PC-3 (cell line): ENCODE data around the gene ARNT2. TPM values are rescaled to one million over a fixed set of nuclear protein-coding genes. Genes with fewer than 3 reads are reported as not detected.

ENCODE experiments used
- ATAC-seq: fragments of 200-7000 bp; cut with Tn5 transposase; 2 replicates; pipeline ENCODE4 v1.9.1; 2020; ENCODE audit warnings: mild to moderate bottlenecking, moderate library complexity
- BruUV-seq: library from RNA; stranded (reverse); fragments of 400-500 nt; replicated peaks from 2 replicates; lab custom pipeline; 2021; lab: Mats Ljungman, UMichigan
- CTCF ChIA-PET: fragments of 300-600 bp; sonication (Branson Sonifier 250); formaldehyde crosslinking; loops from one replicate; lab custom pipeline; 2022; ENCODE audit warnings: antibody characterized with exemption; lab: Charles Lee
- POLR2A ChIA-PET: fragments of 300-600 bp; sonication (Branson Sonifier 250); formaldehyde crosslinking; loops from one replicate; lab custom pipeline; 2022; ENCODE audit warnings: antibody characterized with exemption; ENCODE audit not compliant: unreplicated experiment; lab: Charles Lee
- DNase-seq: peaks from one replicate; pipeline ENCODE4 v3.0.0-alpha.2; 2015
- H2AFZ ChIP-seq: fragments of 300-600 bp; sonication (generic); 2 replicates; pipeline ENCODE4 v1.6.0; 2016; ENCODE audit warnings: antibody characterized with exemption, low read length
- H3F3A ChIP-seq: fragments of 300-600 bp; sonication (generic); one replicate; pipeline ENCODE4 v1.6.0; 2017; ENCODE audit warnings: antibody characterized with exemption, low read length, control low read depth, mild to moderate bottlenecking; ENCODE audit not compliant: unreplicated experiment
- H3K27ac ChIP-seq: fragments of 300-600 bp; sonication (generic); 2 replicates; pipeline ENCODE4 v1.5.1; 2016; ENCODE audit warnings: mild to moderate bottlenecking, low read length
- H3K27me3 ChIP-seq: fragments of 300-600 bp; sonication (generic); 2 replicates; pipeline ENCODE4 v1.6.1; 2016; ENCODE audit warnings: low read length, mixed read lengths
- H3K36me3 ChIP-seq: fragments of 300-600 bp; sonication (generic); 2 replicates; pipeline ENCODE4 v1.6.1; 2016; ENCODE audit warnings: low read depth, mixed run types, low read length, mixed read lengths
- H3K4me1 ChIP-seq: fragments of 300-600 bp; sonication (generic); 2 replicates; pipeline ENCODE4 v1.5.1; 2016; ENCODE audit warnings: low read length; ENCODE audit not compliant: insufficient read depth
- H3K4me2 ChIP-seq: fragments of 300-600 bp; sonication (generic); 2 replicates; pipeline ENCODE4 v1.6.0; 2016; ENCODE audit warnings: low read length
- H3K4me3 ChIP-seq: fragments of 300-600 bp; sonication (generic); 2 replicates; pipeline ENCODE4 v1.5.1; 2016; ENCODE audit warnings: mild to moderate bottlenecking, low read length, mixed read lengths
- H3K79me2 ChIP-seq: fragments of 300-600 bp; sonication (generic); 2 replicates; pipeline ENCODE4 v1.6.1; 2017; ENCODE audit warnings: low read length, mixed read lengths
- H3K9ac ChIP-seq: fragments of 300-600 bp; sonication (generic); 2 replicates; pipeline ENCODE4 v1.6.0; 2016; ENCODE audit warnings: mild to moderate bottlenecking, low read length
- H3K9me2 ChIP-seq: fragments of 300-600 bp; sonication (generic); replicated peaks from 2 replicates; pipeline ENCODE4 v1.6.1; 2016; ENCODE audit warnings: mixed run types, low read length, mixed read lengths
- H3K9me3 ChIP-seq: fragments of 300-600 bp; sonication (generic); 2 replicates; pipeline ENCODE4 v1.6.1; 2016; ENCODE audit warnings: low read length, mixed read lengths
- H4K20me1 ChIP-seq: fragments of 300-600 bp; sonication (generic); 2 replicates; pipeline ENCODE4 v1.6.1; 2016; ENCODE audit warnings: low read length, mixed read lengths
- CTCF ChIP-seq: fragments of 300-600 bp; sonication (generic); conservative IDR thresholded peaks from 2 replicates; pipeline ENCODE4 v1.5.1; 2017; ENCODE audit warnings: antibody characterized with exemption, low read depth, mild to moderate bottlenecking, low read length
- EZH2 ChIP-seq: fragments of 300-600 bp; sonication (generic); IDR thresholded peaks from one replicate; pipeline ENCODE4 v1.6.1; 2017; ENCODE audit warnings: antibody characterized with exemption, mild to moderate bottlenecking, low read length; ENCODE audit not compliant: unreplicated experiment
- EZH2phosphoT487 ChIP-seq: fragments of 300-600 bp; sonication (generic); IDR thresholded peaks from 2 replicates; pipeline ENCODE4 v1.6.1; 2018; ENCODE audit warnings: mild to moderate bottlenecking, antibody characterized with exemption, low read length, borderline replicate concordance
- intact Hi-C: fragments of 100-400 bp; cut with micrococcal nuclease; formaldehyde crosslinking; loops from 2 replicates; pipeline ENCODE4 v1.9.0; 2023
- total RNA-seq: library from RNA; depleted of rRNA; stranded (reverse); fragments of >200 nt; gene quantifications from 2 replicates; pipeline ENCODE4 v1.2.3, GENCODE V29; 2014

ARNT2 gene
- total RNA-seq, 1 experiment from 2014 or later: 0.11 TPM

- ChIA-PET CTCF (no interaction called here), POLR2A (no interaction called here)
- TF ChIP-seq EZH2phosphoT487: no peak
- no peak for TF ChIP-seq CTCF
- no peak for TF ChIP-seq EZH2
- Histone ChIP-seq H4K20me1 (no peaks in the 10 kb centered on the region), H3K4me3 (no peak overlapping the region), H3K27me3 (no peaks in the 10 kb centered on the region), H3K36me3 (no peaks in the 10 kb centered on the region), H3K9me3 (no peaks in the 10 kb centered on the region), H3K27ac (no peak overlapping the region), H3K9me2 (no peaks in the 10 kb centered on the region), H3F3A (no peaks in the 10 kb centered on the region), H2AFZ (no peak overlapping the region), H3K9ac (no peak overlapping the region), H3K79me2 (no peaks in the 10 kb centered on the region), H3K4me1 (peaks cover 12% of the 10 kb centered on the region), H3K4me2 (no peak overlapping the region)
- no TSS peak for BruUV-seq
- intact Hi-C loops: no loop called here
- DNase-seq (no peak), ATAC-seq (no peak)
Measured at GRCh38 chr15:80450811-80451321, 46.7 kb downstream of the ARNT2 start.

GRCh38 chr15:80452166-80452565 lies 48.0 kb downstream of the ARNT2 start:
- Histone ChIP-seq H3K79me2 (no peaks in the 10 kb centered on the region), H3K27ac (no peak overlapping the region), H4K20me1 (no peaks in the 10 kb centered on the region), H3K4me3 (no peak overlapping the region), H3K36me3 (no peaks in the 10 kb centered on the region), H3K4me2 (no peak overlapping the region), H3F3A (no peaks in the 10 kb centered on the region), H3K27me3 (no peaks in the 10 kb centered on the region), H2AFZ (no peak overlapping the region), H3K9me2 (no peaks in the 10 kb centered on the region), H3K9ac (no peak overlapping the region), H3K4me1 (peaks cover 12% of the 10 kb centered on the region), H3K9me3 (no peaks in the 10 kb centered on the region)
- CTCF ChIA-PET: no interaction called here
- no peak for TF ChIP-seq CTCF
- no peak for TF ChIP-seq EZH2
- no peak for TF ChIP-seq EZH2phosphoT487
- ATAC-seq (no peak), DNase-seq (no peak)
- intact Hi-C loops: no loop called here
- no TSS peak for BruUV-seq
- POLR2A ChIA-PET: no interaction called here

GRCh38 chr15:80455051-80455648 lies 51.0 kb downstream of the ARNT2 start:
- no peak overlapping the region for H3K9ac ChIP-seq
- H3K4me1 ChIP-seq: peaks cover 12% of the 10 kb centered on the region
- TF ChIP-seq EZH2: no peak
- no peak for TF ChIP-seq EZH2phosphoT487
- TF ChIP-seq CTCF: no peak
- no peaks in the 10 kb centered on the region for H3K9me2 ChIP-seq
- intact Hi-C loops: loop anchor here (1.0 to 5.0 kb wide), 5 partner anchors 31 to 652 kb away; no protein-coding TSS in a partner anchor
- peak overlapping the region; percentile 56 for H3K4me2 ChIP-seq
- H3K9me3 ChIP-seq: no peaks in the 10 kb centered on the region
- H3K27me3 ChIP-seq: no peaks in the 10 kb centered on the region
- no peaks in the 10 kb centered on the region for H4K20me1 ChIP-seq
- H3K4me3 ChIP-seq: 0 out of 2 replicates have a peak overlapping the region, but pooled peaks have one; percentile 1
- H3K79me2 ChIP-seq: no peaks in the 10 kb centered on the region
- no peak overlapping the region for H3K27ac ChIP-seq
- DNase-seq: peak; percentile 62
- POLR2A ChIA-PET: no interaction called here
- CTCF ChIA-PET: interaction anchor here (0.6 kb wide), 1 partner anchor 1243 kb away, joined by 4 read pairs; no protein-coding TSS in a partner anchor
- no peaks in the 10 kb centered on the region for H3K36me3 ChIP-seq
- BruUV-seq: no TSS peak
- H3F3A ChIP-seq: no peaks in the 10 kb centered on the region
- no peak overlapping the region for H2AFZ ChIP-seq
- ATAC-seq: peak; percentile 51
